DOHH2 (cell line): ENCODE results near the gene RBPJ.

Experiments used
- H3F3A ChIP-seq: fragments of 200-600 bp; sonication (generic), shearing (Covaris generic); 2 replicates; pipeline ENCODE4 v1.6.0; 2016; ENCODE audit warnings: antibody characterized with exemption, mild to moderate bottlenecking; ENCODE audit not compliant: control insufficient read depth, insufficient read depth
- H3K27ac ChIP-seq: fragments of 200-600 bp; sonication (generic); 2 replicates; pipeline ENCODE4 v1.5.1; 2014; ENCODE audit warnings: low read depth, mild to moderate bottlenecking, low read length, moderate library complexity
- H3K27me3 ChIP-seq: fragments of 200-600 bp; sonication (generic); 2 replicates; pipeline ENCODE4 v1.6.1; 2014; ENCODE audit warnings: mild to moderate bottlenecking, low read length, mixed read lengths; ENCODE audit not compliant: control insufficient read depth
- H3K36me3 ChIP-seq: fragments of 200-600 bp; sonication (generic); 2 replicates; pipeline ENCODE4 v1.6.1; 2014; ENCODE audit warnings: mild to moderate bottlenecking, low read length, moderate library complexity, mixed read lengths; ENCODE audit not compliant: control insufficient read depth
- H3K4me1 ChIP-seq: fragments of 200-600 bp; sonication (generic); 2 replicates; pipeline ENCODE4 v1.6.1; 2014; ENCODE audit warnings: mild to moderate bottlenecking, low read length, mixed read lengths; ENCODE audit not compliant: control insufficient read depth
- H3K4me2 ChIP-seq: fragments of 200-600 bp; sonication (generic); 2 replicates; pipeline ENCODE4 v1.6.0; 2014; ENCODE audit warnings: mild to moderate bottlenecking, low read length, moderate library complexity
- H3K4me3 ChIP-seq: fragments of 200-600 bp; sonication (generic); 2 replicates; pipeline ENCODE4 v1.5.1; 2014; ENCODE audit warnings: mild to moderate bottlenecking, low read length, mixed read lengths
- H3K79me2 ChIP-seq: fragments of 200-600 bp; sonication (generic); 2 replicates; pipeline ENCODE4 v1.6.1; 2014; ENCODE audit warnings: mild to moderate bottlenecking, low read length, mixed read lengths; ENCODE audit not compliant: control insufficient read depth
- H3K9me2 ChIP-seq: fragments of 200-600 bp; sonication (generic); replicated peaks from 2 replicates; pipeline ENCODE4 v1.6.1; 2014; ENCODE audit warnings: mild to moderate bottlenecking, low read length, mixed read lengths; ENCODE audit not compliant: control insufficient read depth
- H3K9me3 ChIP-seq: fragments of 200-600 bp; sonication (generic); 2 replicates; pipeline ENCODE4 v1.6.1; 2014; ENCODE audit warnings: antibody characterized with exemption, low read length, mixed read lengths; ENCODE audit not compliant: control insufficient read depth, insufficient read depth
- H4K20me1 ChIP-seq: fragments of 200-600 bp; sonication (generic); 2 replicates; pipeline ENCODE4 v1.6.0; 2014; ENCODE audit warnings: low read depth, mild to moderate bottlenecking, antibody characterized with exemption, low read length, moderate library complexity; ENCODE audit not compliant: control insufficient read depth, insufficient read depth
- CTCF ChIP-seq: fragments of 200-600 bp; sonication (generic); IDR thresholded peaks from one replicate; pipeline ENCODE4 v1.5.1; 2014; ENCODE audit warnings: antibody characterized with exemption, mild to moderate bottlenecking, low read depth, low read length; ENCODE audit not compliant: poor library complexity, severe bottlenecking
- EZH2phosphoT487 ChIP-seq: fragments of 200-600 bp; sonication (generic); IDR thresholded peaks from 2 replicates; pipeline ENCODE4 v1.6.1; 2017; ENCODE audit warnings: borderline replicate concordance, mild to moderate bottlenecking, antibody characterized with exemption, low read length, moderate library complexity, mixed read lengths

The RBPJ gene

DNA sequence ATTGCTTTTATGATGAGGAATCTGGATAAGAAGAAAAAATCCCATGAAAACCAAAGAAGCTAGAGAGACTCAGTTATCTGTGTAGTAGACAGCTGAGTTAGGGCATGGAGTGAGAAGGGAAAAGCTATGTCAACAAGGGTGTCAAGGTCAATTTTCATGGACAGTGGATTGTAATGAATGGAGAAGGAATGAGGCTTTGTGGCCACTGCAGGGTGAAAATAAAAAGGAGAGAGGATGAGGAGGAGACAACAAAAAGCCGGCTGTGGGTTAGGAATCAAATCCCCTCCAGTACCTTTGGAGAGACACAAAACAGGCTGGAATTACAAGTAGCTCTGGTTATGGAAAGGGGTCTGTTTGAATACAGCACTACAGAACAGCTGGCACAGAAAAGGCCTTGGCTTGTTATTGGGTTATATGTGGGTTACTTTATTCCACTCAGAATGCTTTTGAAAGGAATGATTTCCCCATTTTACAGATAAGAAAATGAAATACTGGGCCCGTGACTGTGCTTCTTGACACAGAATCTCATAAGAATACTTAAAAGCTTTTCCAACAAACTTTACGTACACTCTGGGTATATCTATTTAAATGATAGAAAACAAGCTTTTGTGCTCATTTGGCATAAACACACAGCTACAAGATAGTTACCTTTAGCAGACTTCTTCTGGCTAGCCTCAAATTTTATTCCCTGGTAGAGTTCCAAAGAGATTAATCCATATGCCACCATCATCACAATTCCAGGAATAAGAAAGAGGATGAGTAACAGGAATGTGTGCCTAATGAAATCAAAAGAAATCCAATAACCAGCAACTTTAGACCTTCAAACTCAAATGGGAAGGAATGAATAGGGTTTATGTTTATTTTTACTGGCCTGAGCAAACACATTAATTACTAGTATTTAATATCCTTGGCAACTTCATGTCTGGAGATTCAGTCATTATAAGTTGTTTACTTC, 162.0 kb downstream of the RBPJ start:
- Histone ChIP-seq H4K20me1 (no peaks in the 10 kb centered on the region), H3K79me2 (no peaks in the 10 kb centered on the region), H3K9me2 (no peaks in the 10 kb centered on the region), H3K9me3 (no peaks in the 10 kb centered on the region), H3K27ac (no peak overlapping the region), H3K4me1 (no peaks in the 10 kb centered on the region), H3K27me3 (no peaks in the 10 kb centered on the region), H3K4me2 (no peak overlapping the region), H3K4me3 (no peak overlapping the region), H3F3A (no peaks in the 10 kb centered on the region), H3K36me3 (no peaks in the 10 kb centered on the region)
- TF ChIP-seq EZH2phosphoT487 (no peak), CTCF (no peak)

DNA sequence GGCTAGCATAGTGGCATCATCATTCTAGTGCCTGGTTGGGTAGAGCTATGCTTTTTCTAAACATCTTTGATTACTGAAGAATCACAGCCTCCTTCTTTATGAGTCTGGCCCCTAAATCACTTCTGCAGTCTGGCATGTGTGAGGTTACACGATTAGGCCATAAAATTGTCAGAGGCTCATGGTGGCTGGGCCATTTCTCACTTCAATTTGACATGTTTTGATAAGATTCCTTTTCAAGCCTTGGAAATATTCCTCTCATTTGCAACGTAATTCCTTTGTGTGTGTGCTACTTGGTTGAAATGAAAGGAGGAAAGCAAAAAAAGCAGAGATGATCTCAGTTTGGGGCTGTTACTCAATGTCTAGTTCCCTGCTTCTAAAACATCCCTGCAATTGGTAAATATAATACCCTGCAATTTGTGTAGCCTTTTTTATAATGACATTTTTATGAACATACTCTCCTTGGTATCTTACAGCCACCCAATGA, 163.3 kb downstream of the RBPJ start:
- H3K4me3 ChIP-seq = no peak overlapping the region
- no peaks in the 10 kb centered on the region for H3K36me3 ChIP-seq
- no peaks in the 10 kb centered on the region for H3K79me2 ChIP-seq
- no peaks in the 10 kb centered on the region for H3K9me2 ChIP-seq
- no peaks in the 10 kb centered on the region for H3K9me3 ChIP-seq
- H3F3A ChIP-seq = no peaks in the 10 kb centered on the region
- no peaks in the 10 kb centered on the region for H3K4me1 ChIP-seq
- H3K27me3 ChIP-seq = no peaks in the 10 kb centered on the region
- no peak overlapping the region for H3K4me2 ChIP-seq
- H4K20me1 ChIP-seq = no peaks in the 10 kb centered on the region
- H3K27ac ChIP-seq = no peak overlapping the region
- no peak for TF ChIP-seq EZH2phosphoT487
- TF ChIP-seq CTCF = no peak

DNA sequence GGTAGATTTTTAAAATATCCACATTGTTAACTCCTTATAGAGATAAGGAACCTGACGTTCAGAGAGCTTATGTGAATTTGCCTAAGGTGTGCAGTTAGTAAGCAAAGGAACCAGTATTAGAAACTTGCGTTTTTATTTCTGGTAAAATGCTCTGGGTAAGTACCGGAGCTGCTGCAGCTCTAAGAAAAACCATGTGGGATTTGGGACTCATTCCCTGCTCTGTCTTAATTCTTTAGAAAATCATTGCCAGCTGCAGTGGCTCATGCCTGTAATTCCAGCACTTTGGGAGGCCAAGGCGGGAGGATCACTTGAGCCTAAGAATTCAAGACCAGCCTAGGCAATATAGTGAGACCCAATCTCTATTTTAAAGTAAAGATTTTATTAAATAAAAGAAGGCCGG, 163.7 kb downstream of the RBPJ start:
- H3F3A ChIP-seq = no peaks in the 10 kb centered on the region
- no peaks in the 10 kb centered on the region for H3K9me3 ChIP-seq
- H3K4me2 ChIP-seq = no peak overlapping the region
- H3K79me2 ChIP-seq = no peaks in the 10 kb centered on the region
- no peaks in the 10 kb centered on the region for H3K27me3 ChIP-seq
- no peaks in the 10 kb centered on the region for H4K20me1 ChIP-seq
- no peaks in the 10 kb centered on the region for H3K4me1 ChIP-seq
- H3K9me2 ChIP-seq = no peaks in the 10 kb centered on the region
- no peak overlapping the region for H3K27ac ChIP-seq
- H3K4me3 ChIP-seq = no peak overlapping the region
- no peaks in the 10 kb centered on the region for H3K36me3 ChIP-seq
- TF ChIP-seq CTCF (no peak), EZH2phosphoT487 (no peak)
